Activated CD4-positive, alpha-beta T cell treated with anti-CD3 and anti-CD28 coated beads, Interleukin-2, amount 10 ng/mL, durations not matched to agents 7 days and 5 days (primary cell): ENCODE data around the gene PTPRE. TPM values are rescaled to one million over a fixed set of nuclear protein-coding genes. Genes with fewer than 3 reads are reported as not detected.
A peak's percentile ranks its signal among the peaks of the same experiment; 100 is the strongest.

Experiments
- CTCF ChIA-PET: fragments of 350-600 bp; sonication (Branson Sonifier 250); formaldehyde crosslinking; loops from one replicate; lab custom pipeline; 2021; ENCODE audit warnings: antibody characterized with exemption; lab: Charles Lee
- POLR2A ChIA-PET: fragments of 350-600 bp; sonication (Branson Sonifier 250); formaldehyde crosslinking; loops from one replicate; lab custom pipeline; 2021; ENCODE audit warnings: antibody characterized with exemption; lab: Charles Lee
- DNase-seq: peaks from one replicate; pipeline ENCODE4 v3.0.0-alpha.2; 2020
- H3K27ac Mint-ChIP-seq: one replicate; pipeline ENCODE4 v1.8.0; 2021; ENCODE audit warnings: mild to moderate bottlenecking, moderate library complexity, mixed read lengths
- H3K27me3 Mint-ChIP-seq: one replicate; pipeline ENCODE4 v1.8.0; 2021; ENCODE audit warnings: mixed read lengths
- H3K36me3 Mint-ChIP-seq: one replicate; pipeline ENCODE4 v1.8.0; 2021; ENCODE audit warnings: low read depth, mixed read lengths
- H3K4me1 Mint-ChIP-seq: one replicate; pipeline ENCODE4 v1.8.0; 2021; ENCODE audit warnings: mixed read lengths
- H3K4me3 Mint-ChIP-seq: one replicate; pipeline ENCODE4 v1.8.0; 2021; ENCODE audit warnings: mild to moderate bottlenecking, moderate library complexity, mixed read lengths
- H3K9me3 Mint-ChIP-seq: one replicate; pipeline ENCODE4 v1.8.0; 2021; ENCODE audit warnings: mixed read lengths
- total RNA-seq, 2 experiments: library from RNA; stranded (reverse); gene quantifications; one replicate each; pipeline ENCODE4 v1.2.3, GENCODE V29; 2021

PTPRE gene
- total RNA-seq, 2 experiments from 2014 or later, result 24.1 to 25.6 TPM

DNA sequence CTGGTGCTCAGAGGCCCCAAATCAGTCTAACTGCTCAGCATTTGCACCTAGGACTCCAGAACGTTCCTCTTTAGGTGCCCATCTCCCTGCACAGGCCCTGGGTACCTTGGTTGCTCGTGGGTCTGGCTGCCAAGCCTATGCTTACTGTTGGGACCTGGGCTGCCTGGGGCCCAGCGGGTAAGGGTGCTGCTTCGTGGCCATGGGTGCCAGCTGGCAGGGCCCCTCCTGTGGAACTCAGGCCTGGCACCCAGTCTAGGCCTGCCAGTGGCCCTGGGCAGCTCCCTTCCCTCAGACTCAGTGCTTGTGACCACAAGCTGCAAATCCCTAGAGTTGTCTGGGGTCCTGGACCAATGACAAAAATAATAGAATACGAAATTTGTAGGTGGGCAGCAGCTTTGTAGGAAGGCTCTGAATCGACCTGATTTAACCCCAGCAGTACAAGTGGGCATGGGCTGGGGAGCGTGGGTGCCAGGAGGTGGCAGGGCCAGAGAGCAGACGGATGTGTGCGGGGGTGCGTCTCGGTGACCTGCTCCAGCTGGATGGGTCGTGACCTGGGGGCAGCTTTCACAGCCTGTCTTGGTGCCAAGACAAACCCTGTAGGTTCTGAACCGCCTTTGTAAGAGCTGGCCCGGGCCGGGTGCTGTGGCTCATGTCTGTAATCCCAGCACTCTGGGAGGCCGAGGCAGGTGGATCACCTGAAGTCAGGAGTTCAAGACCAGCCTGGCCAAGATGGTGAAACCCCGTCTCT lies 149.6 kb downstream of the PTPRE start:
- peaks cover 15% of the 10 kb centered on the region for H3K4me1 Mint-ChIP-seq
- no peak for DNase-seq
- H3K4me3 Mint-ChIP-seq, result no peak overlapping the region
- H3K36me3 Mint-ChIP-seq, result peaks cover 52% of the 10 kb centered on the region
- H3K27me3 Mint-ChIP-seq, result no peaks in the 10 kb centered on the region
- H3K9me3 Mint-ChIP-seq, result no peaks in the 10 kb centered on the region
- H3K27ac Mint-ChIP-seq, result peak overlapping the region; percentile 26
- POLR2A ChIA-PET, result no interaction called here
- CTCF ChIA-PET, result interaction anchor here (1.1 kb wide), 2 partner anchors 9 to 13 kb away, joined by 3 to 4 read pairs; no protein-coding TSS in a partner anchor

DNA sequence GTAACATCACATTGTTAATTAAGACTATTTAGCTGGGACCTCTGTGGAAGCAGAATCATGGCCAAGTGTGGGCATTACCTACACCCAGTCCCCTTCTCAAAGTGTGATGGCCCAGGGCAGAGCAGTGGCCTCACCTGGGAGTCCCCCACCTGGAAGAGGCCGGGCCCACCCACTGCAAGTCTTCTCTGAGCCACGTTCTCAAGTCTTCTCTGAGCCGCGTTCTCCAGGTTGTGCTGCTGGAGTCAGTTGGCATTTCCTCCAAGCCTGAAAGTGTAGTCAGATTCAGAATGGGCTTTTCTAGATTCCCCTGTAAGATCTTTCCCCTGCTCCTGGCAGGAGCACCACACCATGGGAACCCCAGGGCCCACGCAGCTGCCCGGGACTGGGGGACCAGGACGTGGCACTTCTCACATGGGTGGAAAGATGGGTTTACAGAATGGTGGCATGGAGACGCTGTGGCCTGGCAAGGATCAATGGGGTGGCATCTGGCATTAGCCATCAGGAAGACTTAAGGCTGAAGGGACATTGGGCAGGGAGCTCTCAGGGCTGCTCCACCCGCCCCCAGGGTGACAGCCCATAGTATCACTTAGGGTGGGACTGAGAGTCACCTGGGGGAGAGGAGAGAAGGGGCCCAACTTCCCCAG lies 151.3 kb downstream of the PTPRE start:
- Mint-ChIP-seq H3K4me3 (no peak overlapping the region), H3K36me3 (peaks cover 47% of the 10 kb centered on the region), H3K9me3 (no peaks in the 10 kb centered on the region), H3K4me1 (peaks cover 19% of the 10 kb centered on the region), H3K27ac (peak overlapping the region; percentile 1), H3K27me3 (no peaks in the 10 kb centered on the region)
- DNase-seq, result no peak
- ChIA-PET CTCF (interaction anchor here (0.7 to 4.4 kb wide), 4 partner anchors 11 to 46 kb away, joined by 3 to 17 read pairs (median 4); no protein-coding TSS in a partner anchor), POLR2A (no interaction called here)

DNA sequence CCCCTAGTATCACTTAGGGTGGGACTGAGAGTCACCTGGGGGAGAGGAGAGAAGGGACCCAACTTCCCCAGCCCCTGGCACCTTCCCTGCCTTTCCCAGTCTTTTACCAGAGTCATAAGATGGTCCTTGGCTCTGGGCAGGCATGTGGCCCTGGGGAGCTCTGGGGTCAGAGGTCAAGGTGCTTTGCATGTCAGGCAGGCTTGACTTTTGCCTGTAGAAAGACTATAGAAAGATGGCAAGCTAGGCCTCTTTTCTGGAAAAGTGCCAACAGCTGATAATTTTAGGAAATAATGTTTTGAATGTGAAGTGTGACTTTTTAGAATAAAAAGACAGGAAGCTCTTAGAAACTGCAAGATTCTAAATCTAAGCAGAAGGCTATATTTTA lies 151.8 kb downstream of the PTPRE start:
- no peak overlapping the region for H3K4me3 Mint-ChIP-seq
- H3K27me3 Mint-ChIP-seq, result no peaks in the 10 kb centered on the region
- no peaks in the 10 kb centered on the region for H3K9me3 Mint-ChIP-seq
- CTCF ChIA-PET, result interaction anchor here (0.7 to 4.4 kb wide), 3 partner anchors 11 to 47 kb away, joined by 3 to 17 read pairs (median 5); no protein-coding TSS in a partner anchor
- peaks cover 25% of the 10 kb centered on the region for H3K4me1 Mint-ChIP-seq
- POLR2A ChIA-PET, result no interaction called here
- H3K36me3 Mint-ChIP-seq, result peaks cover 48% of the 10 kb centered on the region
- no peak overlapping the region for H3K27ac Mint-ChIP-seq
- DNase-seq, result no peak

DNA sequence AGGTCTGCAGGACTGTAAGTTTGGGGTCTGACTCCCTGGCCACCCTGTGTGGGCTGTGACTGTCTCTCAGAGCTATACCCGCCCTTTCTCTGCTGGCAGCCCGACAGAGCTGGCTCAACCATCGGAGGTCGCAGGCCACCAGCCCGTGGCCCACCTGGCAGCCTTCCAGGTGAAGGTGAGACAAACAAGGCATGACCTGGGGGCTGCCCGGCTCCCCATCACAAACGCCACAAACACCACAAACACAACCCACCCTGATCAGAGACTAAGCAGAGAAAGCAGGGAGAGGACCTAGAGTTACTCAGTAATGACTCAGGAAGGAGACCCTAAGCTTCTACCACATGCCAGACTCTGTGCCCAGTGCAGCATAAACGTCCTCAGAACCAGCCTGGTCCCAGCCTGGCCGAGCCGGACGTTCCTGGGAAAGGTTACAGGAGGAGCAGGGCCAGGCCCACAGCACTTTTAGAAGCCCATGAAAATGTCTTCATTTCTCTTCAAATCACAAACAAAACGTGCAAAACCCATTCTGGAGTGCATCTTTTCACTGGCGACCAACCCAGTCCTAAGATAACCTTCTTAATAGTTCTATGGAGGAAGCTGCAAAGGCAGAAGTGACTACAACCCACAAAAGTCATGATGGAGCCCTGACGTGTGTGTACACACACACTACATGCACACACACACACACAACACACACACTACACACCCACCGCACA lies 152.5 kb downstream of the PTPRE start:
- H3K36me3 Mint-ChIP-seq, result peaks cover 45% of the 10 kb centered on the region
- H3K27ac Mint-ChIP-seq, result no peak overlapping the region
- ChIA-PET POLR2A (no interaction called here), CTCF (interaction anchor here (1.2 to 4.4 kb wide), 2 partner anchors 10 to 24 kb away, joined by 5 to 17 read pairs; no protein-coding TSS in a partner anchor)
- no peaks in the 10 kb centered on the region for H3K27me3 Mint-ChIP-seq
- DNase-seq, result no peak
- H3K4me3 Mint-ChIP-seq, result no peak overlapping the region
- no peaks in the 10 kb centered on the region for H3K9me3 Mint-ChIP-seq
- peaks cover 31% of the 10 kb centered on the region for H3K4me1 Mint-ChIP-seq

DNA sequence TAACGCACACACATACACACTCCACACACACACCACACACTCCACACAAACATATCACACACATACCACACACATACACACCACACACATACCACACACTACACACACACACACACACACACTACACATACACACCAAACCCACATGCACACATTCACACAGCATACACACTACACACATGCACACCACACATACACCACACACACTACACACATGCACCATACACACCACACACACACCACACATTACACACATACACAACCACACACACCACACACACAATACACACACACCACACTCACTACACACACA lies 153.0 kb downstream of the PTPRE start:
- Mint-ChIP-seq H3K9me3 (no peaks in the 10 kb centered on the region), H3K27me3 (no peaks in the 10 kb centered on the region), H3K4me3 (no peak overlapping the region), H3K4me1 (peaks cover 37% of the 10 kb centered on the region), H3K27ac (peak overlapping the region; percentile 57), H3K36me3 (peaks cover 46% of the 10 kb centered on the region)
- DNase-seq, result no peak
- ChIA-PET CTCF (interaction anchor here (4.4 kb wide), 1 partner anchor 10 kb away, joined by 17 read pairs; no protein-coding TSS in a partner anchor), POLR2A (no interaction called here)

DNA sequence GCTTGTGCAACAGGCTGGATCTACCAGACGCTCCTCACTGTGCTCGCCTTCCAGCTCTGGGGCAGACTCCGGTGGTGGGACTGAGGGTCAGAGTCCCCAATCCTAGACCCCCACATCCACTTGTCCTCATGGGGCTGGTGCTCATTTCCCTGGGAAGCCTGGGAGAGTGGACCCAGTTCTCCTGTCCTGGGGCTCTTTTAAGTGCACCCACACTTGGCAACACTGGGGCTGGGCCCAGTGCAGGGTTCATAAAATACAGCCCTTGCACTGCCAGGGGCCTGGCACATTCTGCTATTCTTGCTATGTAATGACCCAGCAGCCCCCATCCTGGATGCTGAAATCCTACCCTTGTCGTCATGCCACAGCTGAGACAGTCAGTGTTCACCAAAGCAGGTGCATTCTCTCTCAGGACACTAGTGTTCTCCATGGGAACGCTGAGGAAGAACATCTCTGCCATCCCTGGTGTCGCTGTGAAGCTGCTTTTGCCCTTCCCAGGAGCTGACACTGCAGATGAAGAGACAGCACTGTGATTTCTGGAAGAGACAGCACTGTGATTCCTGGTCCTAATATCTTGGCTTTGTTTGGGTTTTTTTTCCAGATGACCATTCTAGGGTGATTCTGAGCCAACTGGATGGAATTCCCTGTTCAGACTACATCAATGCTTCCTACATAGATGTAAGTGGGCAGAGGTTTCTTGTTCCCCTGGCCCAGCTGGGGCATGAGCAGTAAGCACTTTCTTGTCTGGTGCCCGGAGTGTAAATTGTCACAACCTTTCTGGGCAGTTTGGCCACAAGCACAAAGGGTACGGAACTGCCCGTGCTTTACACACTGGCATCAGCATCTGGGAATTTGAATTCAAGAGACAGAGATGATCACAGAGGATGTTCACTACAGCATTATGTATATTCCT lies 153.7 kb downstream of the PTPRE start:
- Mint-ChIP-seq H3K9me3 (no peaks in the 10 kb centered on the region), H3K27me3 (no peaks in the 10 kb centered on the region), H3K4me3 (no peak overlapping the region), H3K36me3 (peaks cover 46% of the 10 kb centered on the region), H3K27ac (peak overlapping the region; percentile 57), H3K4me1 (peaks cover 43% of the 10 kb centered on the region)
- CTCF ChIA-PET, result interaction anchor here (0.9 to 4.4 kb wide), 4 partner anchors 9 to 152 kb away, joined by 3 to 24 read pairs (median 15); no protein-coding TSS in a partner anchor
- DNase-seq, result no peak
- POLR2A ChIA-PET, result interaction anchor here (0.7 kb wide), 1 partner anchor 46 kb away, joined by 3 read pairs; no protein-coding TSS in a partner anchor

DNA sequence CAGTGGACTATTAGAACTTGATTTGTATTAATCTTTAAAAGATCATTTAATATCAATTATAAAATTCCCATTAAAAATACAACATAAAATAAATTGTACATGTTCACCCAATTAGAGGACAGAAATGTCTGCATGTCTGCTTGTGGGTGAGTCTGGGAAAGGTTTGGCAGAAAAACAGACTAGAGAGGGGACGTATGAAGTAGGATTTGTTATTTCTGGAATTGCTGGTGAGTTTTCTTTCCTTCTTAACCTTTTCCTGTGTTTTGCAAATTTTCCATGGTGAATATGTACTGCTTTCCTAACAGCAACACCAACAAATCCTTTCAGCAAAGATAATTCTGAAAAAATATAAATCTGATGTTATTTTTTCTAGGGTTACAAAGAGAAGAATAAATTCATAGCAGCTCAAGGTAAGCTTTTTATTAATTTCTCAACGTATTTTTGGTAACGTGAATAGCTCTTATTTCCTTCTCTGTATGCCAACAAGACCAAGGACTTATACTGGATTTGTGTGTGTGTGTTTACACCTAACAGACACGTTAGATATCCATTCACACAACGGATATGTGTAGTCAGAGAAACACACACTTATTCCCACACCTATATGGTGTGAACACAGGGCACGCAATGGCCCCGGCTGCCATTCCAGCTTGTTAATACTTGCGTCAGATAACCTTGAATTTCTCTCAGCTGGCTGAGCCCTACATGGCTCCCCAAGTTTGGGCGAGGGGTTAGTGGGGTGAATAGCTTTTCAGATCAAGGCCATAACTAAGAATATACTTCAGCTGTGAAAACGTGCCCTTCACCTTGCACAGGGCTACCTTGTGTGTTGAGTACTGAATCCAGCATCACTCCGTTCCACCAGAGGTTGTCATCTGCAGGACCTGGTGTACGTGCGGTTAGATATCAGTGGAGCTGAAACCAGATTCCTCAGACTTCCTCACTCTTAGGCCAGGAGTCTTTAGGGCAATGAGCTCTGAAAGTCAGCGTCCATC lies 154.7 kb downstream of the PTPRE start:
- Mint-ChIP-seq H3K4me3 (peak overlapping the region; percentile 54), H3K27me3 (no peaks in the 10 kb centered on the region), H3K36me3 (peaks cover 48% of the 10 kb centered on the region), H3K9me3 (no peaks in the 10 kb centered on the region), H3K27ac (peak overlapping the region; percentile 88), H3K4me1 (peaks cover 52% of the 10 kb centered on the region)
- ChIA-PET CTCF (interaction anchor here (0.8 to 4.4 kb wide), 12 partner anchors 8 to 156 kb away, joined by 3 to 24 read pairs (median 4); partner anchors contain the start of gene PTPRE), POLR2A (interaction anchor here (2.2 kb wide), 1 partner anchor 14 kb away, joined by 12 read pairs; no protein-coding TSS in a partner anchor)
- DNase-seq, result no peak

DNA sequence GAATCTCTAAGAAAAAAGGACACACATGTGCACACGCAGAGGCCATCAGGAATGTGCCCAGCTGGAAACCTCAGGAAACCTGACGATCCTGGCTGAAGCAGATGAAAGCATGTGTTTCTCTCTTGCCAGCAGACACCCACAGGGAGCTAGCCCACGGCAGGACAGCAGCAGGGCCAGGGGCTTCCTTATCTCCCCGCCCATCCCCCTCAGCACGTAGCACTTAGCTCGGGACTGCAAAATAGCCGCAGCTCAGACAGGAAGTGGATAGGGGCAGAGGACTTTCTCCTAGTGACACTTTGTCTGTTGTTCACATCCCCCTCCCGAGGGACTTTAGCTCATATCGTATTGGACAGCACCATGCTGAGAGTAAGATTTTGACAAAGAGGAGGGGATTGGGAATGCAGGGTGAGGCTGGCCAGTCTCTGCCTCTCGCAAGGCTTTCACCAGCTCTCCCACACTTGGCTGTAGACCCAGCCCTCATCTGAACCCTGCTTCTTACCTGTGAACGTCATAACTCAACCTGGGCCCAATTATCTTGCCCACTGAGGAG lies 155.5 kb downstream of the PTPRE start:
- Mint-ChIP-seq H3K27me3 (no peaks in the 10 kb centered on the region), H3K4me3 (peak overlapping the region; percentile 54), H3K27ac (peak overlapping the region; percentile 88), H3K36me3 (peaks cover 55% of the 10 kb centered on the region), H3K9me3 (peaks cover 4% of the 10 kb centered on the region), H3K4me1 (peaks cover 60% of the 10 kb centered on the region)
- CTCF ChIA-PET, result interaction anchor here (0.8 to 4.4 kb wide), 14 partner anchors 7 to 156 kb away, joined by 3 to 24 read pairs (median 4); partner anchors contain the start of gene PTPRE
- POLR2A ChIA-PET, result interaction anchor here (2.2 kb wide), 1 partner anchor 15 kb away, joined by 12 read pairs; no protein-coding TSS in a partner anchor
- DNase-seq, result peak; percentile 18

DNA sequence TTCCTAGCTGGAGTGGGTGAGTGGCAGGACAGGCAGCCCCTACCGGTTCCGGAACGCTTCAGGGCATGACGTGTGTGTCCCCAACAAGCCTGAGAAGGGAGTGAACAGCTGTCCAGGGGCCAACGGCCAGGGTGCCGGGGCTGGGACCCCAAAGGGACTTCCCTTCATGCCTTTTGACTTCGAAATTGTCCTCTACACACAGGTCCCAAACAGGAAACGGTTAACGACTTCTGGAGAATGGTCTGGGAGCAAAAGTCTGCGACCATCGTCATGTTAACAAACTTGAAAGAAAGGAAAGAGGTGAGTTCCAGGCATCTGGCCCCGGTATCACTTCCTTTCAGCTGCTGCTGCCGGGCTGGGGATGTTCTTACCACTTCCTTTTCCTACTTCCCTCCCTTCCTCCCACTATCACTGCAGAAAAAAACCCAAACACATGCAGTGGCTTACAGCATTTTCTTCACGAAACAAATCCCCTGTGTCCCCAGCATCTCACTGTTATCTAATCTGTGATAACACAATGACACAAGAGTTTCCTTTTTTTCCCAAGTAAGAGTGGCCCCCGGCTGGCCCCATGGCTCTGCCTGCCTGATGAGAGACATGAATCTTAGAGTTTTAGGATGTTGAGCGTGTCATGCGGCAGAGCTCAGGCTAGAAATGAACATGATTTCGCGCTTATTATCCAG lies 156.1 kb downstream of the PTPRE start:
- Mint-ChIP-seq H3K4me3 (peak overlapping the region; percentile 54), H3K9me3 (peaks cover 5% of the 10 kb centered on the region), H3K27ac (peak overlapping the region; percentile 88), H3K4me1 (peaks cover 61% of the 10 kb centered on the region), H3K36me3 (peaks cover 56% of the 10 kb centered on the region), H3K27me3 (no peaks in the 10 kb centered on the region)
- POLR2A ChIA-PET, result interaction anchor here (0.8 to 2.2 kb wide), 2 partner anchors 15 to 37 kb away, joined by 4 to 12 read pairs; no protein-coding TSS in a partner anchor
- CTCF ChIA-PET, result interaction anchor here (0.7 to 4.4 kb wide), 10 partner anchors 9 to 156 kb away, joined by 3 to 24 read pairs (median 4); partner anchors contain the start of gene PTPRE
- peak; percentile 68 for DNase-seq

DNA sequence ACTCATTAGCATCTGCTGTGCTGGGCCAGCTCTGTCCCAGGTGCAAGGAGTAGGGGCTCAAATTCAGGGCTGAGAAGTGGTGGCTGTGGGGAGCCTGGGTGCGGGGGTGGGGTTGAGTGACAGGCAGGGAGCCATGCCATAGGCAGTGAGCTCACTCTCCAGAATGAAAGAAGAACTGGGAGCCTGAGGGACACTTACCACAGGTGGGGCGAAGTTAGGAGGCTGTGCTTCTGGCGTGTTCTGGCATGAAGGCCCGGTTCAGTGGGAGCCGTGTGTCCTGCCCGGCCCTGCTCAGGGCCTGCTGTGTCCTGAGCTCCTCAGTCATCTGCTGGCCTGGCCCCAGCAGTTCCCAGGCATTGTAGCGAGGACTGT lies 156.8 kb downstream of the PTPRE start:
- ChIA-PET POLR2A (interaction anchor here (0.8 to 2.2 kb wide), 2 partner anchors 16 to 37 kb away, joined by 4 to 12 read pairs; no protein-coding TSS in a partner anchor), CTCF (interaction anchor here (0.7 to 4.4 kb wide), 9 partner anchors 11 to 157 kb away, joined by 3 to 24 read pairs (median 4); partner anchors contain the start of gene PTPRE)
- Mint-ChIP-seq H3K27ac (peak overlapping the region; percentile 88), H3K4me1 (peaks cover 61% of the 10 kb centered on the region), H3K9me3 (peaks cover 5% of the 10 kb centered on the region), H3K4me3 (peak overlapping the region; percentile 54), H3K27me3 (no peaks in the 10 kb centered on the region), H3K36me3 (peaks cover 58% of the 10 kb centered on the region)
- no peak for DNase-seq
